Measurements from ENCODE around the gene ACYP2. TPM values are rescaled to one million over a fixed set of nuclear protein-coding genes. Genes with fewer than 3 reads are reported as not detected.
"Not testable (repeated sequence)": the region's sequence is repeated elsewhere in the genome, so short reads cannot be mapped to it uniquely, and the experiment has no call there.

Gene ACYP2
- total RNA-seq, 4 donors from 2014 or later: 12.8 to 40.5 (median 16.9) TPM

DNA sequence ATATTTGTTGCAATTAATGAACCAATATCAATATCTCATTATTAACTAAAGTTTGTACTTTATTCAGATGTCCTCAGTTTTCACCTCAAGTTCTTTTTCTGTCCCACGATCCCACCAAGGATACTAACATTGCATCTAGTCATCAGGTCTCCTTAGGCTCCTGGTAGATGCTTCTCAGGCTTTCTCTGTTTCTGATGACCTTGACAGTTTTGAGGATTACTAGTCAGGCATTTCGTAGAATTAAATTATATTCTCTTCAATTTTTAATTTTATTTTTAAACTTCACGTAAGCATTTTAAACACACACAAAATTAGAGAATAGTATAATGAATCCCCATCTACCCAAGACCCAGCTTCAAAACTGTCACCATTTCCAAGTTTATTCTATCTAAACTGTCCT, 5.6 kb upstream of the ACYP2 start:
- no peaks in the 10 kb centered on the region for H3K36me3 ChIP-seq
- H3K4me1 ChIP-seq: peaks cover 0 to 13% (median 0%) of the 10 kb centered on the region in 3 donors
- no peak overlapping the region for H3K27ac ChIP-seq
- no peaks in the 10 kb centered on the region for H3K27me3 ChIP-seq
- H3K9me3 ChIP-seq: no peaks in the 10 kb centered on the region
- TF ChIP-seq, protein P1, sequence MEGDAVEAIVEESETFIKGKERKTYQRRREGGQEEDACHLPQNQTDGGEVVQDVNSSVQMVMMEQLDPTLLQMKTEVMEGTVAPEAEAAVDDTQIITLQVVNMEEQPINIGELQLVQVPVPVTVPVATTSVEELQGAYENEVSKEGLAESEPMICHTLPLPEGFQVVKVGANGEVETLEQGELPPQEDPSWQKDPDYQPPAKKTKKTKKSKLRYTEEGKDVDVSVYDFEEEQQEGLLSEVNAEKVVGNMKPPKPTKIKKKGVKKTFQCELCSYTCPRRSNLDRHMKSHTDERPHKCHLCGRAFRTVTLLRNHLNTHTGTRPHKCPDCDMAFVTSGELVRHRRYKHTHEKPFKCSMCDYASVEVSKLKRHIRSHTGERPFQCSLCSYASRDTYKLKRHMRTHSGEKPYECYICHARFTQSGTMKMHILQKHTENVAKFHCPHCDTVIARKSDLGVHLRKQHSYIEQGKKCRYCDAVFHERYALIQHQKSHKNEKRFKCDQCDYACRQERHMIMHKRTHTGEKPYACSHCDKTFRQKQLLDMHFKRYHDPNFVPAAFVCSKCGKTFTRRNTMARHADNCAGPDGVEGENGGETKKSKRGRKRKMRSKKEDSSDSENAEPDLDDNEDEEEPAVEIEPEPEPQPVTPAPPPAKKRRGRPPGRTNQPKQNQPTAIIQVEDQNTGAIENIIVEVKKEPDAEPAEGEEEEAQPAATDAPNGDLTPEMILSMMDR (IDR thresholded peaks at IDR 0.05): no peak
- TF ChIP-seq POLR2AphosphoS5 (IDR thresholded peaks at IDR 0.05): no peak
- no peak for TF ChIP-seq POLR2A (IDR thresholded peaks at IDR 0.05)
- 88 to 95% methylated on average over 3 of the region's 3 CpGs for WGBS, 2 donors (ENCODE audit: low coverage in 1 of 2)
- H3K4me3 ChIP-seq: no peak overlapping the region
- no peak for ATAC-seq

GRCh38 chr2:54114479-54114878, 936 bp upstream of the ACYP2 start:
- not testable (repeated sequence) for H3K4me1 ChIP-seq, H3K4me3 ChIP-seq, ATAC-seq, H3K9me3 ChIP-seq, H3K27me3 ChIP-seq, H3K36me3 ChIP-seq
- H3K27ac ChIP-seq: peak overlapping the region; percentile 96 to 100 (median 98)
- WGBS, 2 donors (ENCODE audit: low coverage in 1 of 2): 79 to 93% methylated on average over 5 to 6 of the region's 6 CpGs

DNA sequence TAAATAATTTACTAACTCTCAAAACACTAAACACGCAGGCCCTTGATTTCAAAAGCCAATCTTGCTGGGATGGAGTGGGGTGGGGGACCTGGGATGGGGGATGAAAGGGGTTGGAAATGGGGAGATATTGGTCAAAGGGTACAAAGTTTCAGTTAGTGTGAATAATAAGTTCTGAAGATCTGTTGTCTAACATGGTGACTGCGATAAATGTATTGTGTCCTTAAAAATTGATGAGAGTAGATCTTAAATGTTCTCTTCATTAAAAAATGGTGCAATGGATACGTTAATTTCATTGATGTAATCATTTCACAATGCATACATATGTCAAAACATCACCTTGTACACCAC, 505 bp upstream of the ACYP2 start:
- no peaks in the 10 kb centered on the region for H3K27me3 ChIP-seq
- H3K4me1 ChIP-seq: peaks cover 0 to 9% (median 0%) of the 10 kb centered on the region in 3 donors
- no peaks in the 10 kb centered on the region for H3K9me3 ChIP-seq
- 15 to 48% methylated on average over 1 to 3 of the region's 3 CpGs for WGBS, 2 donors (ENCODE audit: low coverage in 1 of 2)
- H3K27ac ChIP-seq: peak overlapping the region; percentile 96 to 100 (median 98)
- H3K36me3 ChIP-seq: no peaks in the 10 kb centered on the region
- H3K4me3 ChIP-seq: peak overlapping the region; percentile 73 to 90
- ATAC-seq: no peak
- no peak for TF ChIP-seq POLR2AphosphoS5 (IDR thresholded peaks at IDR 0.05)
- no peak for TF ChIP-seq POLR2A (IDR thresholded peaks at IDR 0.05)
- TF ChIP-seq, protein P1 (IDR thresholded peaks at IDR 0.05): no peak
- no peak for TF ChIP-seq EP300 (IDR thresholded peaks at IDR 0.05)

GRCh38 chr2:54116598-54116997, 1.2 kb downstream of the ACYP2 start:
- not testable (repeated sequence) for H3K27me3 ChIP-seq, H3K9me3 ChIP-seq, ATAC-seq, H3K4me3 ChIP-seq, H3K4me1 ChIP-seq, H3K36me3 ChIP-seq, H3K27ac ChIP-seq
- 96 to 98% methylated on average over 7 to 10 of the region's 10 CpGs for WGBS, 2 donors (ENCODE audit: low coverage in 1 of 2)

GRCh38 chr2:54120950-54121349, 5.5 kb downstream of the ACYP2 start:
- Histone ChIP-seq H3K27ac (no peak overlapping the region), H3K9me3 (no peaks in the 10 kb centered on the region), H3K4me3 (no peak overlapping the region), H3K36me3 (no peaks in the 10 kb centered on the region), H3K27me3 (no peaks in the 10 kb centered on the region), H3K4me1 (no peaks in the 10 kb centered on the region)
- WGBS, 2 donors (ENCODE audit: low coverage in 1 of 2): 97 to 100% methylated on average over 1 to 6 of the region's 8 CpGs
- no peak for ATAC-seq
- TF ChIP-seq POLR2AphosphoS5 (IDR thresholded peaks at IDR 0.05) (no peak), POLR2A (IDR thresholded peaks at IDR 0.05) (no peak)

GRCh38 chr2:54122171-54122935, 6.9 kb downstream of the ACYP2 start:
- Histone ChIP-seq H3K36me3 (no peaks in the 10 kb centered on the region), H3K4me1 (no peaks in the 10 kb centered on the region), H3K9me3 (no peaks in the 10 kb centered on the region), H3K27me3 (no peaks in the 10 kb centered on the region), H3K4me3 (no peak overlapping the region), H3K27ac (no peak overlapping the region)
- TF ChIP-seq EP300 (IDR thresholded peaks at IDR 0.05): no peak
- TF ChIP-seq, protein P1 (IDR thresholded peaks at IDR 0.05): no peak
- no peak for TF ChIP-seq POLR2AphosphoS5 (IDR thresholded peaks at IDR 0.05)
- no peak for TF ChIP-seq POLR2A (IDR thresholded peaks at IDR 0.05)
- WGBS, 2 donors (ENCODE audit: low coverage in 1 of 2): 57 to 100% methylated on average over 1 to 2 of the region's 3 CpGs
- no peak for ATAC-seq
